AG09319 (cell line): ENCODE results near the gene CD47.

Source experiments
- DNase-seq: peaks from one replicate; pipeline ENCODE4 v3.0.0-alpha.2; 2010; ENCODE audit warnings: low read depth; ENCODE audit errors: extremely low read depth
- TF ChIP-seq, protein P1 (sequence below): IDR thresholded peaks from 2 replicates; pipeline ENCODE4 v1.5.1; 2011; ENCODE audit warnings: low read depth, mild to moderate bottlenecking, inconsistent platforms, low read length, moderate library complexity

CD47 gene

DNA sequence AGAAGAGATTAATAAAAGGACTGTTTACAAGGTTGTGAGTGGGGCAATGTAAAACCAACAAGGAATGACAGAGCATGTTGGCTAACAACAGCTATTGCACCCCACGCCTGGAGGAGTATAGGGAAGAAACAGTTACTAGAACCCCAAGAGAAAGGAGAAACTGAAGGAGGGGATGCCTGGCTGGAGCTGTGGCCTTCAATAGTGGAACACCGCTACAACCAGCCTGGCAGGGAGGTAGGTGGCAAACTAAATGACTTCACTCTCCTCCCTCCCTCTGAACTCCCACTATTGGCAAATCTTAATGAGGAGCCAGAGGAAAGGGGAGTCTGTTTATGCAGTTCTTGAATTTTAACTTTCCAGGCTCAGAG, 7.2 kb upstream of the CD47 start:
- DNase-seq = no peak
- TF ChIP-seq, protein P1, sequence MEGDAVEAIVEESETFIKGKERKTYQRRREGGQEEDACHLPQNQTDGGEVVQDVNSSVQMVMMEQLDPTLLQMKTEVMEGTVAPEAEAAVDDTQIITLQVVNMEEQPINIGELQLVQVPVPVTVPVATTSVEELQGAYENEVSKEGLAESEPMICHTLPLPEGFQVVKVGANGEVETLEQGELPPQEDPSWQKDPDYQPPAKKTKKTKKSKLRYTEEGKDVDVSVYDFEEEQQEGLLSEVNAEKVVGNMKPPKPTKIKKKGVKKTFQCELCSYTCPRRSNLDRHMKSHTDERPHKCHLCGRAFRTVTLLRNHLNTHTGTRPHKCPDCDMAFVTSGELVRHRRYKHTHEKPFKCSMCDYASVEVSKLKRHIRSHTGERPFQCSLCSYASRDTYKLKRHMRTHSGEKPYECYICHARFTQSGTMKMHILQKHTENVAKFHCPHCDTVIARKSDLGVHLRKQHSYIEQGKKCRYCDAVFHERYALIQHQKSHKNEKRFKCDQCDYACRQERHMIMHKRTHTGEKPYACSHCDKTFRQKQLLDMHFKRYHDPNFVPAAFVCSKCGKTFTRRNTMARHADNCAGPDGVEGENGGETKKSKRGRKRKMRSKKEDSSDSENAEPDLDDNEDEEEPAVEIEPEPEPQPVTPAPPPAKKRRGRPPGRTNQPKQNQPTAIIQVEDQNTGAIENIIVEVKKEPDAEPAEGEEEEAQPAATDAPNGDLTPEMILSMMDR = no peak

DNA sequence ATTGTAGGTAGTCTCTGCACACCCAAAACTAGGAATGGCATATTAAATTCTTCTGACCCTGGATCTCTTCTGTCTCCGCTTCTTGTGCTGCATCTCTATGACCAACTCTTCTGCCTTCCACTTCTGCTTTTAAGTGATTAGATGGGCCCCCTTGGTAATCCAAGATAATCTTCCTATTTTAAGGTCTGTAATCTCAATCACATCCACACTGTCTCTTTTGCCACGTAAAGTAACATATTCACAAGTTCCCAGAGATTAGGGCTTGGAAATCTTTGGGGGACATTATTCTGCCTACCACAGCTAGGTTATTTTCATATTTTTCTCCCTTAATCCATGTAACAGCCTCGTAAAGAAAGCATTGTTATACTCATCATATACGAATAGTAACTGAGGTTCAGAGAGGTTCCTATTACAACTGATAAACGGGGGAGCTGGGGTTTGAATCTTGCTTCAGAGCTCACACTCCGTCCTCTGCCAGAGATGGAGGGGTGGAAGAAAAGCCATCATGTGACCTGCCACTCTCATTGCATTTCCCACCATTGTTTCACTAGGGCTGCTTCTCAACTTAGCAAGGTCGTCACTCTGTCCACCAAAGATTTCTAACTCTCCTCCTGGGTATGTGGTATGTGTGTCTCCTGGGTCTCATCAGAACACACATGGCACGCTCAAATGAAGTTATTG, 6.6 kb upstream of the CD47 start:
- no peak for DNase-seq
- TF ChIP-seq, protein P1 = no peak

DNA sequence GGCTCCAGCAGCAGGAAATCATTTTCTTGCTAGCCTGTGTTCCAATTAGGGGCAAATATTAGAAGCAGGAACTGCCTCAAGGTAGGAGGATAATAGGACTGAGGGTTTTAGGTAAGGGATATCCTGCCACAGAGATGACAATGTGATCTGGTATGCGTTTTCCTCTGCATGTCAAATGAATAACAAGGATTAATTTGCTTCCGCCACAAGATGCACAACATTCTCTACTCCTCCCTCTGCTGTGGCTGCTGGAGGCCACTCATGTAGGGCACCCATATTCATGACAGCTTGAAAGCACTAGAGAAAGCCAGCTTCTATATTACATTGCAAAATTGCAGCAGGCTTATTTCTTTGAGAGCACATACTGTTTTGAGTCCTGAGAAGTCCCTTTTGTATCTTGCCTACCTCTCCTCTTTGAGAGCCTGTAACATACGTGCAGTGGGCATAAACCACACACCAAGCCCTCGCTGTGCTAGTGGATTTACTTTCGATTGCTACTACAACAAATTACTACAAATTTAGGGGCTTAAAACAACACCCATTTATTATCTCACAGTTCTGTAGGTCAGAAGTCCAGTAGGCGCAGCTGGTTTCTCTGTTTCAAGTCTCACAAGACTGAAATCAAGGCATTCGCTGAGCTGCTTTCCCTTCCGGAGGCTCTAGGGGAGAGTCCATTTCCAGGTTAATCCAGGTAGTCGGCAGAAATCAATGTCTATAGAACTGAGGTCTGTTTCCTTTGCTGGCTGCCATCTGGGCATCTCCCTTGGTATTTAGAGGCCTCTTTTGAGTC, 5.9 kb upstream of the CD47 start:
- TF ChIP-seq, protein P1 = no peak
- no peak for DNase-seq

DNA sequence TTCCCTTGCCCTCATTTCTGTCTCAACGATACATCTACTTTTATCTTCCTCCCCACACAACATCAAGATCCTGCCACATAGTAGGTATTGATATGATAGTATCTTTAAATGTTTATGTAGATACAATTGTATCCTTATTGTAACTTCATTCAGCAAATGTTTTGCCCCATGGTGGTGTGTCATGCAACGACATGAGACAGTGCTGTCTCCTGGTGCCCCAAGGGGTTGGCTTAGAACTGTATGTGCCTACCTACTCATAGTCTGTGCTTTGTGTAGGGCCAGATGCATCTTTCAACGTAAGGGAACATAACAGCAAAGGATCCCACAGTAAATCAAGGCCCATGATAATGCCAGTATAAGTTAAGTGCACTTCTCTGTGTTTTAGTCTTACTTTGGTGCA, 2.8 kb upstream of the CD47 start:
- DNase-seq = no peak
- TF ChIP-seq, protein P1 = no peak

DNA sequence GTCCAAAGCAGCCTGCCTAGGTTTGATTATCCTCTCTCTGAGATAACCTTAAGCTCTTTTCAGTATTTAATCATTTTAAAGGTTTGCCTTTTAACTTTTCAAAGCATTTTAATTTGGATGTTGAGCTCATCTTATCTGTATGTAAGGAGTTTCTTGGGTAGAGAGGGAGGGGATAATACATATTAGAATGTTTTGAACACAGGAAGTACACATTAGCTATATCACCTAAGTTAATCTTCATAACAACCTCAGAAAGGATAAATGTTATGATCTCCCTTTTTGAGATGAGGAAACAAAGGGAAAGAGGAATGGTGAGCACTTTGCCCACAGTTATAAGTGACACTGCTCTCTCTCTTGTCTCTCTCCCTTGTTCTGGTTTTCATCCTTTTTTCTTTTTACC, 2.2 kb upstream of the CD47 start:
- TF ChIP-seq, protein P1 = no peak
- no peak for DNase-seq

DNA sequence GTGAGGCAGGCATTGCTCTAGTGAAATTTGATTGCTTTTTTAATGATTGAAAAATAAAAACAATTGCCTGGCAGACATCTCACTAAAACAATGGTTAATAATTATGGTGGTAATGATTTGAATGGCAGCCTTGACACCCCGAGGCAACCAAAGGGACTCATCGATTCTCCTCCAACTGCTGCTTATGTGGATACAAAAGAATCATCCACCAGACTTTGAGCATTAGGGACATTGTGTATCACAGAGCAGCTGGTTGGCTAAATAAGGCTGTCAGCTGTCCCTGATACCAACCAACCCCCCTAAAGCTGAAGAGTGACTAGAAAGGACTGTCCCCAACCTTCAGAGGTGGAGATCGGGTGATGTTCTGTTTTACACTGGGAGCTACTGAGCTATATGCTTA, 1.7 kb upstream of the CD47 start:
- no peak for DNase-seq

More for the DNA sequence above, 1.7 kb upstream of the CD47 start:
- TF ChIP-seq, protein P1 = no peak
